Stimulated activated CD8-positive, alpha-beta memory T cell treated with anti-CD3 and anti-CD28 coated beads, Interleukin-4, amount 100 ng/mL, for 48 hours (primary cell): ENCODE results near the gene CSAG3.
"Not testable (repeated sequence)": the region's sequence is repeated elsewhere in the genome, so short reads cannot be mapped to it uniquely, and the experiment has no call there.

ENCODE experiments used
- DNase-seq: peaks from one replicate; pipeline ENCODE4 v3.0.0-alpha.2; 2020

The CSAG3 gene

DNA sequence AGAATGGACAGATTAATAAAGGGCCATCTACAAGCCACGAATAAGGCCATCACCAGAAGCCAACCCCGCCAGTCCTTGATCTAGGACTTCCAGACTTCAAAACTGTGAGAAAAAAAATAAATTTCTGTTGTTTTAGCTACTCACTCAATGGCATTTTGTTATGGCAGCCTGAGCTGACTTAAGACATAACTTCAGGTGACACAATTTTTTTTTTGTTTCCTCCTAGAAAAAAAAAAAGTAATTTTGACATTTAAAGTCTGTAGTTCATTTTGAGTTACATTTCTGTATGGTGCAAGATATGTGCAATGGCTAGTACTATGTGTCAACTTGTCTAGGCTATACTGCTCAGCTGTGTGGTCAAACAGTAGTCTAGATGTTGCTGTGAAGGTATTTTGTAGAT is at the start of gene CSAG3:
CSAG3 (plus strand) TSS at position 301 of the 400 bp plus-strand sequence.
- not testable (repeated sequence) for DNase-seq

DNA sequence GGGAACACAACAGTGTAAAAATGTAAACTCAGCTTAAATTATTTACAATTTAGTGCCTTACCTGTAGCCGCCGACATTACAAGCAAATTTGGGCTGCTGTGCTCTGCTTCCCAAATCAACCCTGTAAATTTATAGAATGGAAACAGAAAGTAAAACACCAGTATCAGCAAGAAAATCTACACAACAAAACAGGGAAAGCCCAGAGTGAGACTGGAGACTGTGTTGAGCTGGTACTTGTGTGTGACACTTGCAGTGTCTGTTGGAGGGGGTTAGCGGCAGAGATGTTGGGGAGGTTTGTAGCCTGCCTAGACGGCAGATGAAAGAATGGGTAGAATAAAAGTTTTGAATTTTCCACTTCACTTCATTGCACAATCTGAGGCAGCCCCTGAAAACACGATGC is 45.8 kb upstream of the CSAG3 start:
- not testable (repeated sequence) for DNase-seq

DNA sequence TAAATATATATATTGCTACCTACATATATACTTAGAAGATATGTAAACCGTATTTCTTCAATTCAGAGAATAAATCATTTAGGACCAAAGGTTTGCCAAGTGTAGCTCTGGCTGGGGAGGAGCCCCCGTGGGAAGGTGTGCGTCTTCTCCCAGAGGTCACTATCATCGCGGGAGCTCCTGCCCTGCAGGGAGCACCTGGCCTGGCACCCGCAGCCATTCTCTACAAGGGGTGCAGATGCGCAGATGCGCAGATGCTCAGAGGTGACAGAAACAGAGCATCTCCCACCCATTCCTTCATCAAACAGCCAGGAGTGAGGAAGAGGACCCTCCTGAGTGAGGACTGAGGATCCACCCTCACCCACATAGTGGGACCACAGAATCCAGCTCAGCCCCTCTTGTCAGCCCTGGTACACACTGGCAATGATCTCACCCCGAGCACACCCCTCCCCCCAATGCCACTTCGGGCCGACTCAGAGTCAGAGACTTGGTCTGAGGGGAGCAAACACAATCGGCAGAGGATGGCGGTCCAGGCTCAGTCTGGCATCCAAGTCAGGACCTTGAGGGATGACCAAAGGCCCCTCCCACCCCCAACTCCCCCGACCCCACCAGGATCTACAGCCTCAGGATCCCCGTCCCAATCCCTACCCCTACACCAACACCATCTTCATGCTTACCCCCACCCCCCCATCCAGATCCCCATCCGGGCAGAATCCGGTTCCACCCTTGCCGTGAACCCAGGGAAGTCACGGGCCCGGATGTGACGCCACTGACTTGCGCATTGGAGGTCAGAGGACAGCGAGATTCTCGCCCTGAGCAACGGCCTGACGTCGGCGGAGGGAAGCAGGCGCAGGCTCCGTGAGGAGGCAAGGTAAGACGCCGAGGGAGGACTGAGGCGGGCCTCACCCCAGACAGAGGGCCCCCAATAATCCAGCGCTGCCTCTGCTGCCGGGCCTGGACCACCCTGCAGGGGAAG is 44.9 kb upstream of the CSAG3 start, which contains the start of gene MAGEA2B:
MAGEA2B (plus strand) TSS at position 814 of the 973 bp plus-strand sequence. CDS start 2,479 bp downstream, outside the sequence.
- DNase-seq, result not testable (repeated sequence)

DNA sequence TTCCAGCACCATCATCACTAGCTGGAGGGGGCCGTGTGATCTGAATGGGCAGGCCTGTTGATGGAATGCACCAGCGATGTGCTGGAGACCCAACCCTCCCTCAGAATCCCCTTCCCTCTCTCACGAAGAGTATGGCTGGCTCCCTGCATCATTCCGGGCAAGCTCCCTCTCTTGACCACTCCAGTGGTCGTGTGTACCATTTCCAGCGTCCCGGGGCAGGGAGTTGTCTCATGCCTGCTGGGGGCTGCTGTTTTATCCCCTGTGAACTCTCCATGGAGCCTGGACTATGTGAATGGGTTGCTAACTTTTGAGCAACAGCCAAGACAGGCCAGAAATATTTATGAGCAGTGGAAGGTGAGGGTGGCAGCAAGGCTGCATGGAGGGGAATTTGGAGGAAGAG is 33.6 kb upstream of the CSAG3 start:
- no peak for DNase-seq

DNA sequence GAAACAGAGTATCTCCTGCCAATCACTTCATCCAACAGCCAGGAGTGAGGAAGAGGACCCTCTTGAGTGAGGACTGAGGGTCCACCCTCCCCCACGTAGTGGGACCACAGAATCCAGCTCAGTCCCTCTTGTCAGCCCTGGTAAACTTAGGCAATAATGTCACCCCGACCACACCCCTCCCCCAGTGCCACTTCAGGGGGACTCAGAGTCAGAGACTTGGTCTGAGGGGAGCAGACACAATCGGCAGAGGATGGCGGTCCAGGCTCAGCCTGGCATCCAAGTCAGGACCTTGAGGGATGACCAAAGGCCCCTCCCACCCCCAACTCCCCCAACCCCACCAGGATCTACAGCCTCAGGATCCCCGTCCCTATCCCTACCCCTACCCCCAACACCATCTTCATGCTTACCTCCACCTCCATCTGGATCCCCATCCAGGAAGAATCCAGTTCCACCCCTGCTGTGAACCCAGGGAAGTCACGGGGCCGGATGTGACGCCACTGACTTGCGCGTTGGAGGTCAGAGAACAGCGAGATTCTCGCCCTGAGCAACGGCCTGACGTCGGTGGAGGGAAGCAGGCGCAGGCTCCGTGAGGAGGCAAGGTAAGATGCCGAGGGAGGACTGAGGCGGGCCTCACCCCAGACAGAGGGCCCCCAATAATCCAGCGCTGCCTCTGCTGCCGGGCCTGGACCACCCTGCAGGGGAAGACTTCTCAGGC is 25.6 kb upstream of the CSAG3 start, which contains the start of the genes CSAG1 and MAGEA12:
CSAG1 (minus strand) TSS at position 461 of the 715 bp plus-strand sequence. CDS start 1,261 bp downstream, outside the sequence.
MAGEA12 (plus strand) TSS at position 497 of the 715 bp plus-strand sequence. CDS start 2,405 bp downstream, outside the sequence.
- no peak for DNase-seq

DNA sequence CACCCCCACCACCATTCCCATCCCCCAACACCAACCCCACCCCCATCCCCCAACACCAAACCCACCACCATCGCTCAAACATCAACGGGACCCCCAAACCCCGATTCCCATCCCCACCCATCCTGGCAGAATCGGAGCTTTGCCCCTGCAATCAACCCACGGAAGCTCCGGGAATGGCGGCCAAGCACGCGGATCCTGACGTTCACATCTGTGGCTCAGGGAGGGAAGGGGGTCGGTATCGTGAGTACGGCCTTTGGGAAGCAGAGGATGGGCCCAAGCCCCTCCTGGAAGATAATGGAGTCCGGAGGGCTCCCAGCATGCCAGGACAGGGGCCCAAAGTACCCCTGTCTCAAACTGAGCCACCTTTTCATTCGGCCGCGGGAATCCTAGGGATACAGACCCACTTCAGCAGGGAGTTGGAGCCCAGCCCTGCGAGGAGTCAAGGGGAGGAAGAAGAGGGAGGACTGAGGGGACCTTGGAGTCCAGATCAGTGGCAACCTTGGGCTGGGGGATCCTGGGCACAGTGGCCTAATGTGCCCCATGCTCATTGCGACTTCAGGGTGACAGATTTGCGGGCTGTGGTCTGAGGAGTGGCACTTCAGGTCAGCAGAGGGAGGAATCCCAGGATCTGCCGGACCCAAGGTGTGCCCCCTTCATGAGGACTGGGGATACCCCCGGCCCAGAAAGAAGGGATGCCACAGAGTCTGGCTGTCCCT is 24.7 kb upstream of the CSAG3 start:
- not testable (repeated sequence) for DNase-seq

DNA sequence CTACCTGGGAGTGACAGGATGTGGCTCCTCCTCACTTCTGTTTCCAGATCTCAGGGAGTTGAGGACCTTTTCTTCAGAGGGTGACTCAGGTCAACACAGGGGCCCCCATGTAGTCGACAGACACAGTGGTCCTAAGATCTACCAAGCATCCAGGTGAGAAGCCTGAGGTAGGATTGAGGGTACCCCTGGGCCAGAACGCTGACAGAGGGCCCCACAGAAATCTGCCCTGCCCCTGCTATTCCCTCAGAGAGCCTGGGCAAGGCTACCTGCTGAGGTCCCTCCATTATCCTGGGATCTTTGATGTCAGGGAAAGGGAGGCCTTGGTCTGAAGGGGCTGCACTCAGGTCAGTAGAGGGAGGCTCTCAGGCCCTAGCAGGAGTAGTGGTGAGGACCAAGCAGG is 23.9 kb upstream of the CSAG3 start:
- DNase-seq, result no peak

DNA sequence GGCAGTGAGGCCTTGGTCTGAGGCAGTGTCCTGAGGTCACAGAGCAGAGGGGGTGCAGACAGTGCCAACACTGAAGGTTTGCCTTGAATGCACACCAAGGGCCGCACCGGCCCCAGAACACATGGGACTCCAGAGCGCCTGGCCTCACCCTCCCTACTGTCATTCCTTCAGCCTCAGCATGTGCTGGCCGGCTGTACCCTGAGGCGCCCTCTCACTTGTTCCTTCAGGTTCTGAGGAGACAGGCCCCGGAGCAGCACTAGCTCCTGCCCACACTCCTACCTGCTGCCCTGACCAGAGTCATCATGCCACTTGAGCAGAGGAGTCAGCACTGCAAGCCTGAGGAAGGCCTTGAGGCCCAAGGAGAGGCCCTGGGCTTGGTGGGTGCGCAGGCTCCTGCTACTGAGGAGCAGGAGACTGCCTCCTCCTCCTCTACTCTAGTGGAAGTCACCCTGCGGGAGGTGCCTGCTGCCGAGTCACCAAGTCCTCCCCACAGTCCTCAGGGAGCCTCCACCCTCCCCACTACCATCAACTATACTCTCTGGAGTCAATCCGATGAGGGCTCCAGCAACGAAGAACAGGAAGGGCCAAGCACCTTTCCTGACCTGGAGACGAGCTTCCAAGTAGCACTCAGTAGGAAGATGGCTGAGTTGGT is 23.0 kb upstream of the CSAG3 start:
- no peak for DNase-seq

DNA sequence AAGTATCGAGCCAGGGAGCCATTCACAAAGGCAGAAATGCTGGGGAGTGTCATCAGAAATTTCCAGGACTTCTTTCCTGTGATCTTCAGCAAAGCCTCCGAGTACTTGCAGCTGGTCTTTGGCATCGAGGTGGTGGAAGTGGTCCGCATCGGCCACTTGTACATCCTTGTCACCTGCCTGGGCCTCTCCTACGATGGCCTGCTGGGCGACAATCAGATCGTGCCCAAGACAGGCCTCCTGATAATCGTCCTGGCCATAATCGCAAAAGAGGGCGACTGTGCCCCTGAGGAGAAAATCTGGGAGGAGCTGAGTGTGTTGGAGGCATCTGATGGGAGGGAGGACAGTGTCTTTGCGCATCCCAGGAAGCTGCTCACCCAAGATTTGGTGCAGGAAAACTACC is 22.5 kb upstream of the CSAG3 start:
- DNase-seq, result not testable (repeated sequence)

DNA sequence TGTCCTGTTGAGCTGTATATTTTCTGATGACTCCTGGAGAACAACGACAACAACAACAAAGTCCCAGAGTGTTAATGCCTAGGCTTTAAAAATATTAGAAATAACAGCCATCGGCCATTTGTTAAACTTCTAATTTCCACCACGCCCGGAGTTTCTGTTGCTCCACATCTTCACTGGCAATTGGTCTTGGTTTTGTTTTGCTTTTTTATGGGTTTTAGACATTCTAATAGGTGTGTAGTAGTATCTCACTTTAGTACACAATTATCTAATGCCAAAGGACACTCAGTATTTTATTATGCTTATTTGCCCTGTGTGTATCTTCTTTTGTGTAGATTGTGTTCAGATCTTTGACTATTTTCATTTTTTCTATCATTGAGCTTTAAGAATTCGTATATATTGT is 20.5 kb upstream of the CSAG3 start:
- no peak for DNase-seq

DNA sequence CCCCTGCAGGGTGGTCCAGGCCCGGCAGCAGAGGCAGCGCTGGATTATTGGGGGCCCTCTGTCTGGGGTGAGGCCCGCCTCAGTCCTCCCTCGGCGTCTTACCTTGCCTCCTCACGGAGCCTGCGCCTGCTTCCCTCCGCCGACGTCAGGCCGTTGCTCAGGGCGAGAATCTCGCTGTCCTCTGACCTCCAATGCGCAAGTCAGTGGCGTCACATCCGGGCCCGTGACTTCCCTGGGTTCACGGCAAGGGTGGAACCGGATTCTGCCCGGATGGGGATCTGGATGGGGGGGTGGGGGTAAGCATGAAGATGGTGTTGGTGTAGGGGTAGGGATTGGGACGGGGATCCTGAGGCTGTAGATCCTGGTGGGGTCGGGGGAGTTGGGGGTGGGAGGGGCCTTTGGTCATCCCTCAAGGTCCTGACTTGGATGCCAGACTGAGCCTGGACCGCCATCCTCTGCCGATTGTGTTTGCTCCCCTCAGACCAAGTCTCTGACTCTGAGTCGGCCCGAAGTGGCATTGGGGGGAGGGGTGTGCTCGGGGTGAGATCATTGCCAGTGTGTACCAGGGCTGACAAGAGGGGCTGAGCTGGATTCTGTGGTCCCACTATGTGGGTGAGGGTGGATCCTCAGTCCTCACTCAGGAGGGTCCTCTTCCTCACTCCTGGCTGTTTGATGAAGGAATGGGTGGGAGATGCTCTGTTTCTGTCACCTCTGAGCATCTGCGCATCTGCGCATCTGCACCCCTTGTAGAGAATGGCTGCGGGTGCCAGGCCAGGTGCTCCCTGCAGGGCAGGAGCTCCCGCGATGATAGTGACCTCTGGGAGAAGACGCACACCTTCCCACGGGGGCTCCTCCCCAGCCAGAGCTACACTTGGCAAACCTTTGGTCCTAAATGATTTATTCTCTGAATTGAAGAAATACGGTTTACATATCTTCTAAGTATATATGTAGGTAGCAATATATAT is 5.0 kb upstream of the CSAG3 start, which contains the start of gene MAGEA2:
MAGEA2 (minus strand) TSS at position 157 of the 965 bp plus-strand sequence. CDS start 2,479 bp downstream, outside the sequence.
- DNase-seq, result not testable (repeated sequence)

DNA sequence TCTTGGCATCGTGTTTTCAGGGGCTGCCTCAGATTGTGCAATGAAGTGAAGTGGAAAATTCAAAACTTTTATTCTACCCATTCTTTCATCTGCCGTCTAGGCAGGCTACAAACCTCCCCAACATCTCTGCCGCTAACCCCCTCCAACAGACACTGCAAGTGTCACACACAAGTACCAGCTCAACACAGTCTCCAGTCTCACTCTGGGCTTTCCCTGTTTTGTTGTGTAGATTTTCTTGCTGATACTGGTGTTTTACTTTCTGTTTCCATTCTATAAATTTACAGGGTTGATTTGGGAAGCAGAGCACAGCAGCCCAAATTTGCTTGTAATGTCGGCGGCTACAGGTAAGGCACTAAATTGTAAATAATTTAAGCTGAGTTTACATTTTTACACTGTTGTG is 4.1 kb upstream of the CSAG3 start:
- DNase-seq, result not testable (repeated sequence)

DNA sequence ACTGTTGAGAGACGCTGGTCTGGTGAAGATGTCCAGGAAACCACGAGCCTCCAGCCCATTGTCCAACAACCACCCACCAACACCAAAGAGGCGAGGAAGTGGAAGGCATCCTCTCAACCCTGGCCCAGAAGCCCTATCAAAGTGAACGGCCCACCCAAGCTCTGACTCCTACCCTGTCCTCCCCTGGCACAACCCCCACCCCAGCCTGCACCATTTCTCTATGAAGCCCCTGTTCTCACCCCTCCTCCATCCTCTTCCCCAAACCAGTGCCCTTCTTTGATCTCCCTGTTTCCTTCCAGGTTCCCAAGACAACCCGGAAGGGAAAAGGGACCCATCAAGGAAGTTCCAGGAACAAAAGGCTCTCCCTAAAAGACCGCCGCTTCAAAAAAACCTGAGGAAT is 526 bp downstream of the CSAG3 start:
- not testable (repeated sequence) for DNase-seq

DNA sequence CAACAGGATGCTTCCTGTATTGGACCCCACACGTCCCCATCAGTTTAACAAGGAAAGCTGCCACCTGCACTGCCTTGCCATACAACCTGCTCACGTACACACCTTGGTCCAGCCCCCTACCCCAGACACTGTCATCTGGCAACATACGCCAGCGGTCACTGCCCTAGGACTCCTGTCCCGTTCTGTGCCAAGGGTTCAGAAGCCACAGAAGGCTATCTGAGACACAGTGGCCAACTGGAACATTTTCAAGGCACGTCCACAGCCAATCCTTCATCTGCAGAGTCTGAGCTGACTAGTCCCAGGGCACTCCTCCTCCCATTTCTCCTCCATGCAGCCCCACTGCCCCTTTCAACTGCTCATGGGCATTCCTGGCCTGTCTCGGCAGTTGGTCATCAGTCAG is 2.6 kb downstream of the CSAG3 start:
- not testable (repeated sequence) for DNase-seq

DNA sequence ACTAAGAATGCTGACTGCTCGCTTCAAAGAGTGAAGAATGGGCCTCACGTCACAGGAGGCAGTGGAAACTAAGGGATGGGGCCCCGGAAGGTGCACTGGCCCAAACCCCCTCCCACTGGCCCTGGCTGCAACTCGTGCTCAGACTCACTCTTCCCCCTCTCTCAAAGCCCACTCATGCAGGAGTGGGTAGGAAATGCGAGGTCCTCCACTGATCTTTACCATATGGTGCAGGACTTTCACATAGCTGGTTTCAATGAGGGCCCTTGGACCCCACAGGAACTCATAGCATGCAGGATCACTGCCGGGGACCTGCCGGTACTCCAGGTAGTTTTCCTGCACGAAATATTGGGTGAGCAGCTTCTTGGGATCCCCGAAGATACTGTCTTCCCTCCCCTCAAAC is 7.5 kb downstream of the CSAG3 start:
- DNase-seq, result not testable (repeated sequence)

DNA sequence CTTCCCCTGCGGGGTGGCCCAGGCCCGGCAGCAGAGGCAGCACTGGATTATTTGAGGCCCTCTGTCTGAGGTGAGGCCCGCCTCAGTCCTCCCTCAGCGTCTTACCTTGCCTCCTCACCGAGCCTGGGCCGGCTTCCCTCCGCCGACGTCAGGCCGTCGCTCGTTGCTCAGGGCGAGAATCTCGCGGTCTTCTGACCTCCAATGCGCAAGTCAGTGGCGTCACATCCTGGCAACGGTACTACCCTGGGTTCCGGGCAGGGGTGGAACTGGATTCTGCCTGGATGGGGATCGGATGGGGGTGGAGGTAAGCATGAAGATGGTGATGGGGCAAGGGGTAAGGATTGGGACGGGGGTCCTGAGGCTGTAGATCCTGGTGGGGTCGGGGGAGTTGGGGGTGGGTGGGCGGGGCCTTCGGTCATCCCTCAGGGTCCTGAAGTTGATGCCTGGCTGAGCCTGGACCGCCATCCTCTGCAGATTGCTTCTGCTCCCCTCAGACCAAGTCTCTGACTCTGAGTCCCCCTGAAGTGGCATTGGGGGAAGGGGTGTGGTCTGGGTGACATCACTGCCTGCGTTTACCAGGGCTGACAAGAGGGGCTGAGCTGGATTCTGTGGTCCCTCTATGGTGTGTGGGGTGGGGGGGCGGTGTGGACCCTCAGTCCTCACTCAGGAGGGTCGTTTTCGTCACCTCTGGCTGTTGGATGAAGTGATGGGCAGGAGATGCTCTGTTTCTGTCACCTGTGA is 10.7 kb downstream of the CSAG3 start, which contains the start of gene MAGEA6:
MAGEA6 (minus strand) TSS at position 141 of the 741 bp plus-strand sequence. CDS start 2,039 bp downstream, outside the sequence.
- DNase-seq, result not testable (repeated sequence)

DNA sequence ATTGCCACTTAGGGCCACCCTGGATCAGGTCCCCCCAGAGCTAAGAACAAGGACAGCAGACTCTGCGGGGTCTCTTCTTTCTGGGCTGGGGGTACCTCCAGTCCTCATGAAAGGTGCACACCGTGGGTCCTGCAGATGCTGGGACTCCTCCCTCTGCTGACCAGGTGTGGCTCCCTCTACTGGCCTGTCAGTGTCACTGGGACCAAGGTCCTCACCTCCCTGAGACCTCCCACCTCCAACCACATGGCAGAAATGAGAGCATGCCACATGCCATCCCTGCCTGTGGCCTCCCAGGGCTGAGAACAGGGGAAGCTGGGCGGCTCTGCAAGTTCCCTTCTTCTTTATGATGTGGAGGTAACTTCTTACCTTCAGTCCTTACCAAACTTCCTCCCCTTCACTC is 28.0 kb downstream of the CSAG3 start:
- DNase-seq, result not testable (repeated sequence)

DNA sequence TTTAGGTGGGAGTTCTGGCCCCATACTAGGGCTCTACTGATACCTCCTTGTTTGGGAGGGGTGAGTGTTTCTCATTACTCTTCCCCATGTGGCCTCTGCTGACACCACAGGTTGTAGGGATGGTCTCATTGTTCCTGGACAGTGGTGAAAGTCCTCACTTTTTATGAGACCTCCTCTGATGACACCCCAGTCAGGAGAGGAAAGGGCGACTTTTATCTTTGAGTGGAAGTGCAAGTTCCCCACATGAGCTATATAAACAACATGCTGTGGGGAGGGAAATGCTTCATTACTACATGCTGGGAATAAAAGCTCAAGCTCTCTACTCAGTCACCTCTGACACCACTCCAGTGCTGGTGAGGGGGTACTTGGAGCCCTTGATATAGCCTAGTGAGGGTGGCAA is 39.9 kb downstream of the CSAG3 start:
- DNase-seq, result no peak

DNA sequence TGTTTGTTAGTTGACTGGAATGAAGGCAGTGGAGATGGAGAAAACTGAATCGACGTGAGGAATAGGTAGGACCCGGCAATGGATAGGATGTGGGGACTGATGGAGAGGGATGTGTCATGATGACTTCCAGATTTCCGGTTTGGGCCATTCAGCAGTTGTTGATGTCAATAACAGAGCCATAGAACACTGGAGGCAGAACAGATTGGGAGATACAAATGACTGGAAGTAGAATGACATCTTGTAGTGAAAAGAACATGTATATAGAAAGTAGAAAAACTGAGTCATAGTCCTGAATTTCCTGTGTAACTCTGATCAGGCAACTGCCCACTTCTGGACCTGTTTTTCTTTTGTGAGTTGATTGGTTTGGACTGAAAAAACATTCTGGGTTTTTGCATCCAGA is 47.0 kb downstream of the CSAG3 start:
- DNase-seq, result no peak
